ENCODE measurements around the gene PTPRM.

- TF ChIP-seq YY1 (IDR thresholded peaks at IDR 0.05; ENCODE audit: insufficient read depth, insufficient read length) (no peak), SUZ12 (IDR thresholded peaks at IDR 0.05; ENCODE audit: extremely low read depth, insufficient read depth, insufficient read length) (no peak), ZNF274 (IDR thresholded peaks at IDR 0.05; ENCODE audit: low read depth, low read length) (no peak)
Observed at GRCh38 chr18:7822435-7823331, 255.6 kb downstream of the PTPRM start.
